MCF 10A (cell line): ENCODE results near the gene DRGX. TPM values are rescaled to one million over a fixed set of nuclear protein-coding genes. Genes with fewer than 3 reads are reported as not detected.

Experiments used
- BruUV-seq: library from RNA; stranded (reverse); fragments of 400-500 nt; replicated peaks from 2 replicates; lab custom pipeline; 2021; lab: Mats Ljungman, UMichigan
- CTCF ChIA-PET: fragments of 300-600 bp; sonication (Branson Sonifier 250); formaldehyde crosslinking; extraction: SDS; loops from one replicate; lab custom pipeline; 2021; ENCODE audit warnings: antibody characterized with exemption, inconsistent platforms; lab: Yijun Ruan, JAX
- POLR2A ChIA-PET: fragments of 300-600, 350-650 bp; sonication (Branson Sonifier 250); formaldehyde crosslinking; extraction: SDS; loops from one replicate; lab custom pipeline; 2020; ENCODE audit warnings: antibody characterized with exemption, inconsistent platforms; lab: Yijun Ruan, JAX
- DNase-seq: peaks from one replicate; pipeline ENCODE4 v3.0.0-alpha.2; 2018; ENCODE audit not compliant: unreplicated experiment
- H3K27ac Mint-ChIP-seq: one replicate; pipeline ENCODE4 v1.8.0; 2022; ENCODE audit warnings: mild to moderate bottlenecking, low read depth, mixed read lengths; ENCODE audit not compliant: unreplicated experiment
- H3K27me3 Mint-ChIP-seq: one replicate; pipeline ENCODE4 v1.8.0; 2022; ENCODE audit warnings: mixed read lengths; ENCODE audit not compliant: insufficient read depth, unreplicated experiment
- H3K36me3 Mint-ChIP-seq: one replicate; pipeline ENCODE4 v1.8.0; 2022; ENCODE audit warnings: mild to moderate bottlenecking, moderate library complexity, mixed read lengths; ENCODE audit not compliant: insufficient read depth, unreplicated experiment
- H3K4me1 Mint-ChIP-seq: one replicate; pipeline ENCODE4 v1.8.0; 2022; ENCODE audit warnings: mixed read lengths; ENCODE audit not compliant: insufficient read depth, unreplicated experiment
- H3K4me3 Mint-ChIP-seq: one replicate; pipeline ENCODE4 v1.8.0; 2022; ENCODE audit warnings: mild to moderate bottlenecking, moderate library complexity, mixed read lengths; ENCODE audit not compliant: unreplicated experiment
- H3K9me3 Mint-ChIP-seq: one replicate; pipeline ENCODE4 v1.8.0; 2022; ENCODE audit warnings: mixed read lengths; ENCODE audit not compliant: unreplicated experiment
- CTCF ChIP-seq: fragments of 200-600 bp; IDR thresholded peaks from one replicate; pipeline ENCODE4 v1.8.0; 2022; ENCODE audit warnings: antibody characterized with exemption, mild to moderate bottlenecking; ENCODE audit not compliant: unreplicated experiment
- intact Hi-C: fragments of 100-400 bp; cut with micrococcal nuclease; formaldehyde crosslinking; loops from 2 replicates; pipeline ENCODE4 v1.14.1; 2022
- total RNA-seq: library from RNA; stranded (reverse); gene quantifications from 2 replicates; pipeline ENCODE4 v1.2.3, GENCODE V29; 2022

Gene DRGX
- total RNA-seq, 1 experiment from 2014 or later = not detected

GRCh38 chr10:49404321-49404878 lies 8.5 kb upstream of the DRGX start:
- no peak for DNase-seq
- CTCF ChIA-PET = interaction anchor here (0.6 to 1.0 kb wide), 3 partner anchors 107 to 919 kb away, joined by 3 to 6 read pairs (median 4); no protein-coding TSS in a partner anchor
- no TSS peak for BruUV-seq
- H3K27me3 Mint-ChIP-seq = peaks cover 70% of the 10 kb centered on the region
- POLR2A ChIA-PET = no interaction called here
- H3K4me3 Mint-ChIP-seq = no peak overlapping the region
- no peaks in the 10 kb centered on the region for H3K36me3 Mint-ChIP-seq
- H3K27ac Mint-ChIP-seq = no peak overlapping the region
- H3K9me3 Mint-ChIP-seq = no peaks in the 10 kb centered on the region
- intact Hi-C loops = loop anchor here (10.0 kb wide), 1 partner anchor 430 kb away; no protein-coding TSS in a partner anchor
- TF ChIP-seq CTCF = no peak
- H3K4me1 Mint-ChIP-seq = no peaks in the 10 kb centered on the region

- H3K4me3 Mint-ChIP-seq = no peak overlapping the region
- DNase-seq = no peak
- H3K9me3 Mint-ChIP-seq = no peaks in the 10 kb centered on the region
- no TSS peak for BruUV-seq
- TF ChIP-seq CTCF = no peak
- no peak overlapping the region for H3K27ac Mint-ChIP-seq
- peaks cover 80% of the 10 kb centered on the region for H3K27me3 Mint-ChIP-seq
- H3K36me3 Mint-ChIP-seq = no peaks in the 10 kb centered on the region
- ChIA-PET POLR2A (no interaction called here), CTCF (interaction anchor here (0.7 to 0.9 kb wide), 2 partner anchors 13 to 120 kb away, joined by 3 read pairs; no protein-coding TSS in a partner anchor)
- H3K4me1 Mint-ChIP-seq = no peaks in the 10 kb centered on the region
- intact Hi-C loops = loop anchor here (10.0 kb wide), 1 partner anchor 429 kb away; no protein-coding TSS in a partner anchor
Observed at GRCh38 chr10:49403363-49403762, 7.5 kb upstream of the DRGX start.

- DNase-seq = no peak
- no peaks in the 10 kb centered on the region for H3K36me3 Mint-ChIP-seq
- TF ChIP-seq CTCF = no peak
- intact Hi-C loops = loop anchor here (10.0 kb wide), 1 partner anchor 426 kb away; no protein-coding TSS in a partner anchor
- POLR2A ChIA-PET = no interaction called here
- CTCF ChIA-PET = interaction anchor here (1.1 kb wide), 1 partner anchor 236 kb away, joined by 3 read pairs; no protein-coding TSS in a partner anchor
- H3K27ac Mint-ChIP-seq = no peak overlapping the region
- no peaks in the 10 kb centered on the region for H3K9me3 Mint-ChIP-seq
- no peaks in the 10 kb centered on the region for H3K4me1 Mint-ChIP-seq
- peaks cover 100% of the 10 kb centered on the region for H3K27me3 Mint-ChIP-seq
- no peak overlapping the region for H3K4me3 Mint-ChIP-seq
- BruUV-seq = no TSS peak
Observed at GRCh38 chr10:49400365-49400764, 4.5 kb upstream of the DRGX start.

- Mint-ChIP-seq H3K27me3 (peaks cover 100% of the 10 kb centered on the region), H3K27ac (no peak overlapping the region), H3K36me3 (no peaks in the 10 kb centered on the region), H3K4me3 (no peak overlapping the region), H3K4me1 (no peaks in the 10 kb centered on the region), H3K9me3 (no peaks in the 10 kb centered on the region)
- ChIA-PET CTCF (interaction anchor here (2.3 kb wide), 1 partner anchor 9 kb away, joined by 19 read pairs; no protein-coding TSS in a partner anchor), POLR2A (no interaction called here)
- no peak for DNase-seq
- intact Hi-C loops = no loop called here
- TF ChIP-seq CTCF = no peak
- BruUV-seq = no TSS peak
Observed at GRCh38 chr10:49398986-49399385, 3.1 kb upstream of the DRGX start.
